GM23248 (cell line): Measurements from ENCODE around the gene TBC1D14. TPM values are rescaled to one million over a fixed set of nuclear protein-coding genes. Genes with fewer than 3 reads are reported as not detected.

Experiments used
- DNase-seq: peaks from one replicate; pipeline ENCODE4 v3.0.0-alpha.2; 2015
- H2AFZ ChIP-seq: fragments of 200-600 bp; sonication (generic); 2 replicates; pipeline ENCODE4 v1.6.1; 2016; ENCODE audit warnings: antibody characterized with exemption
- H3F3A ChIP-seq: fragments of 200-600 bp; sonication (generic); 2 replicates; pipeline ENCODE4 v1.6.1; 2016; ENCODE audit warnings: mild to moderate bottlenecking, antibody characterized with exemption, mixed run types; ENCODE audit not compliant: insufficient read depth
- H3K27ac ChIP-seq: fragments of 200-600 bp; sonication (generic); 2 replicates; pipeline ENCODE4 v1.5.1; 2016; ENCODE audit warnings: mild to moderate bottlenecking
- H3K27me3 ChIP-seq: fragments of 200-600 bp; sonication (generic); replicated peaks from 2 replicates; pipeline ENCODE4 v1.6.1; 2016; ENCODE audit warnings: mild to moderate bottlenecking; ENCODE audit not compliant: insufficient read depth
- H3K36me3 ChIP-seq: fragments of 200-600 bp; sonication (generic); 2 replicates; pipeline ENCODE4 v1.6.1; 2016; ENCODE audit warnings: low read depth, mild to moderate bottlenecking
- H3K4me1 ChIP-seq: fragments of 200-600 bp; sonication (generic); 2 replicates; pipeline ENCODE4 v1.6.1; 2016; ENCODE audit warnings: mild to moderate bottlenecking; ENCODE audit not compliant: insufficient read depth
- H3K4me2 ChIP-seq: fragments of 200-600 bp; sonication (generic); one replicate; pipeline ENCODE4 v1.6.1; 2016; ENCODE audit warnings: mild to moderate bottlenecking; ENCODE audit not compliant: unreplicated experiment
- H3K4me3 ChIP-seq: fragments of 200-600 bp; sonication (generic); 2 replicates; pipeline ENCODE4 v1.5.1; 2016; ENCODE audit warnings: mild to moderate bottlenecking
- H3K79me2 ChIP-seq: fragments of 200-600 bp; sonication (generic); 2 replicates; pipeline ENCODE4 v1.6.1; 2016; ENCODE audit warnings: mild to moderate bottlenecking; ENCODE audit not compliant: insufficient read depth
- H3K9ac ChIP-seq: fragments of 200-600 bp; sonication (generic); 2 replicates; pipeline ENCODE4 v1.6.1; 2016; ENCODE audit warnings: mild to moderate bottlenecking
- H3K9me2 ChIP-seq: fragments of 200-600 bp; sonication (generic); 2 replicates; pipeline ENCODE4 v1.6.1; 2016; ENCODE audit warnings: mixed run types, mild to moderate bottlenecking, moderate library complexity; ENCODE audit not compliant: insufficient read depth
- H3K9me3 ChIP-seq: fragments of 200-600 bp; sonication (generic); one replicate; pipeline ENCODE4 v1.6.1; 2017; ENCODE audit warnings: low read depth
- H4K20me1 ChIP-seq: fragments of 200-600 bp; sonication (generic); 2 replicates; pipeline ENCODE4 v1.6.0; 2016; ENCODE audit not compliant: insufficient read depth
- EZH2 ChIP-seq: fragments of 200-600 bp; sonication (generic); IDR thresholded peaks from 2 replicates; pipeline ENCODE4 v1.6.1; 2018; ENCODE audit warnings: antibody characterized with exemption, mild to moderate bottlenecking; ENCODE audit not compliant: insufficient read depth, poor library complexity, severe bottlenecking
- EZH2phosphoT487 ChIP-seq: fragments of 200-600 bp; sonication (generic); IDR thresholded peaks from 2 replicates; pipeline ENCODE4 v1.6.1; 2018; ENCODE audit warnings: antibody characterized with exemption, moderate library complexity, mild to moderate bottlenecking, low read depth; ENCODE audit not compliant: insufficient read depth
- WGBS, 2 experiments: methylation state at CpG; one replicate each; pipeline ENCODE4 v1.1.6; 2015 to 2017; ENCODE audit warnings: low lambda C conversion rate in 2 of 2, low coverage in 1 of 2; ENCODE audit errors: missing lambda C conversion rate in 2 of 2; 5-methylcytosine and 5-hydroxymethylcytosine counted together
- in situ Hi-C: fragments of 300-500 bp; cut with MboI; formaldehyde crosslinking; loops from 2 replicates; pipeline ENCODE4 v1.15.0; 2020
- polyA plus RNA-seq: library from polyadenylated mRNA; unstranded; fragments of >200 nt; fragmentation: Nextera tagmentation; extraction: Ambion mirVana; gene quantifications from 2 replicates; pipeline ENCODE4 v1.2.1, GENCODE V29; 2016
- total RNA-seq: library from RNA; depleted of rRNA; stranded (reverse); fragments of >200 nt; shearing (Covaris generic); gene quantifications from 2 replicates; pipeline ENCODE4 v1.2.3, GENCODE V29; 2014

Gene TBC1D14
- total and polyA plus RNA-seq, 2 experiments from 2014 or later = 20.4 to 39.1 TPM

DNA sequence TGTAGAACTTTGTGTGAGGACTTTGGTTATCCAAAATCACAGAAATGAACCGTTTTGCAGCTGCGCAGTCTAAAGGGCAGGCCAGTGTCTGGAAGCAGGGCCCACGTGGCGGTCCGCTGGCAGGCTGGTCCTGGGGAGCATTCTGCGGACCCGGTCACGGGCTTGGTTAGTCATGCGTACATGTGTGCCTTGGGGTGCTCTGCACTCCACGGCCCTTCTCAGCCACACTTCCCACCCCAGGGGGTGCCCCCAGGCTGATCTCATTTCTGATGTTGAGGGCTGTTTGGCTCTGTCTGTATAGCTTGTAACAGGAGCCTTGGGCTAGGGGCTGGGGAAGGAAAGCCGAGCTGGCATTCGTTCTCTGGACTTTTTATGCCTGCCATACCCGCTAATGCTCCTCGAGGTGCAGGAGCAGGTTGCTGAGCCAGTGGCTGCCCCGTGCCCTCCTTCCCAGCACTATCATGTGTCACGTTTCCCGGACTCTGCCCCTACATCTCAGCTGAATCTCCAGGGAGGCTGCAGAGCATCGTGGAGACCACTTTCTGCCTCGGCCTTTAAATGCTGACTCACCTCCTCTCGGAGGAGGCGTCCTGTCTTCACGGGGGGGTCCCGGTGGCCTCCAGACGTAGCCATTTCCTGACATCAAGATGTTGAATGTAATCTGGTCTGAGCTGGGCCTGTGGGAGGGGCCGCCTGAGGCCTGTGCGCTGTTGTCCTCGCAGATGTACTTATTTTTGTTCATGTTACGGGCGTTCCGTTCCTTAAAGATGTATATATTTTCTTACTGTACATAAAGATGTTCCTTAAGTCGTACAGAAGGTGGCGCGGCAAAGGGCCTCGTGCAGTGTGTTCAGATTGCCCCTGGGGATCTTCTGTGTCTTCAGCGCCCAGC, 122.2 kb downstream of the TBC1D14 start:
- DNase-seq = no peak

DNA sequence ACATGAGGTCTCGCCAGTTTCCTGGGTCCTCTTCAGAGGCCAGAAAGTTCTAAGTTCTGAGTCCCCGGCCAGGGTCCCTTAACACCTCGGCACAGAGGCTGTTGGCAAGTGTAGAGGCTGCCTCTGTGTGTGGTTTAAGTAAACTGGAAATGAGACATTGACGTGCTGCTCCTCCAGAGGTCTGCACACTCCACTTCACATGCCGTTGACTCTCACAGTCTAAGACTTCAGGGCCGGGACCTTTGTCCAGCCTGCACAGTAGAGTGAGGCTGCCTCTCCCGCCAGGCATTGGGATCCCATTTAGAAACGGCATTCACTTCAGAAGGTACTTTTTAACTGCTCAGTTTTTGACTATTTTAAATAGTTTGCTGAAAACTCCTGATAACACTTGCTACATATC, 123.0 kb downstream of the TBC1D14 start:
- Histone ChIP-seq H3K27me3 (no peaks in the 10 kb centered on the region), H3K4me1 (peaks cover 26% of the 10 kb centered on the region), H3K9me3 (no peaks in the 10 kb centered on the region), H3F3A (peaks cover 3% of the 10 kb centered on the region; the same call in 1 of the 2 replicates), H3K36me3 (peaks cover 10% of the 10 kb centered on the region; the same call in 1 of the 2 replicates), H2AFZ (no peak overlapping the region), H3K27ac (no peak overlapping the region), H3K4me2 (no peak overlapping the region), H3K79me2 (no peaks in the 10 kb centered on the region), H3K9me2 (no peaks in the 10 kb centered on the region), H3K4me3 (no peak overlapping the region), H4K20me1 (no peaks in the 10 kb centered on the region), H3K9ac (no peak overlapping the region)
- in situ Hi-C loops = no loop called here
- no peak for TF ChIP-seq EZH2phosphoT487
- TF ChIP-seq EZH2 = no peak
- no peak for DNase-seq
- WGBS, 2 experiments = 88% methylated on average over 8 of the region's 8 CpGs

More for the DNA sequence above, 122.2 kb downstream of the TBC1D14 start:
- TF ChIP-seq EZH2phosphoT487 (no peak), EZH2 (no peak)
- H3K36me3 ChIP-seq = peaks cover 10% of the 10 kb centered on the region; the same call in 1 of the 2 replicates
- H3K4me2 ChIP-seq = no peak overlapping the region
- H3F3A ChIP-seq = peaks cover 3% of the 10 kb centered on the region; the same call in 1 of the 2 replicates
- no peak overlapping the region for H3K27ac ChIP-seq
- H3K9me2 ChIP-seq = no peaks in the 10 kb centered on the region
- H3K9ac ChIP-seq = no peak overlapping the region
- no peaks in the 10 kb centered on the region for H4K20me1 ChIP-seq
- in situ Hi-C loops = no loop called here
- H3K9me3 ChIP-seq = no peaks in the 10 kb centered on the region
- H3K4me1 ChIP-seq = peaks cover 25% of the 10 kb centered on the region
- no peaks in the 10 kb centered on the region for H3K79me2 ChIP-seq
- 93% methylated on average over 33 to 35 of the region's 35 CpGs for WGBS, 2 experiments
- H2AFZ ChIP-seq = no peak overlapping the region
- no peaks in the 10 kb centered on the region for H3K27me3 ChIP-seq
- H3K4me3 ChIP-seq = no peak overlapping the region

DNA sequence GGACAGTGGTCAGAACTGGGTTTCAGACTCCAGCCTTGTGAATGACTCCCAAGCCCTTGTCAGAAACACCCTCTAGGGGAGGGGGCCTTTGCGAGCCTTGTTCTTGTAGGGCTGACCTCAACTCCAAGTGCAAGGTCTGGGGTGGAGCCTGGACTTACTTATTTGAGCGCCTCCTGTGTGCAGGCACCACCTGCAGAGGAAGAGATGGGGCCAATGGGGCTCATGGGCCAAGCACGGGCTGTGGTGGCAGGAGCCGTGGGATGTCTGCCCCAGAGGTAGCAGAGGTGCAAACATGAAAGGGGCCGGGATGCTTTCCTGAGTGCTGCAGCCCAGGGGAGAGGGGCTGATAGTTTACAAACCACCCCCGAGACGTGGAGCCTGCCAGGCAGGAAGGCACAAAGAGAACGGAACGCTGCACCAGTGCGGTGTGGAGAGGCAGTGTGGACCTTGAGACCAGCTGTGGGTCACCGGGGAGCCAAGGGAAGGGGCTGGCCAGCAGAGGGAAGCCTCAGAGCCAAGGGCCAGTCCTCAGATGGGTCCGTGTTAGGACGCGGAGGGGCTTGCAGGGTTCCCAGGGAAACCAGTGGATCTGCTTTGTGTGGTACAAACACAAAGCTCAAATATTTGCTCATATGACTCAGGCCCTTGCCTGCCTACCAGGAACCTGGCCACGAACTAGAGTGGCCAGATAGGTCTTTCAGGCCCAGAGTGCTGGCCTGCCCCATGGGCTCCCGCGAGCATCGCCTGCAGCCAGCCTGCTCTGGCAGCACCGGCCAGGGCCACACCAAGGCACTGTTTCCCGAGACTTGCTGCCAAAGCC, 124.8 kb downstream of the TBC1D14 start:
- H3K27me3 ChIP-seq = no peaks in the 10 kb centered on the region
- H2AFZ ChIP-seq = peak overlapping the region; percentile 47; the same call in 1 of the 2 replicates
- no peak overlapping the region for H3K4me3 ChIP-seq
- in situ Hi-C loops = no loop called here
- peaks cover 10% of the 10 kb centered on the region; the same call in 1 of the 2 replicates for H3K36me3 ChIP-seq
- 58 to 62% methylated on average over 19 to 20 of the region's 20 CpGs for WGBS, 2 experiments
- H3K9ac ChIP-seq = peak overlapping the region; percentile 50
- peak; percentile 77 for DNase-seq
- peaks cover 26% of the 10 kb centered on the region for H3K4me1 ChIP-seq
- H3K9me2 ChIP-seq = no peaks in the 10 kb centered on the region
- H3K4me2 ChIP-seq = no peak overlapping the region
- peaks cover 3% of the 10 kb centered on the region; the same call in 1 of the 2 replicates for H3F3A ChIP-seq
- no peaks in the 10 kb centered on the region for H3K79me2 ChIP-seq
- peak overlapping the region; percentile 56; the same call in 1 of the 2 replicates for H3K27ac ChIP-seq
- TF ChIP-seq EZH2phosphoT487 = no peak
- no peak for TF ChIP-seq EZH2
- no peaks in the 10 kb centered on the region for H4K20me1 ChIP-seq
- no peaks in the 10 kb centered on the region for H3K9me3 ChIP-seq

- H3K9ac ChIP-seq = no peak overlapping the region
Measured at GRCh38 chr4:7037425-7037824, 127.8 kb downstream of the TBC1D14 start.

More at GRCh38 chr4:7037425-7037824, 127.8 kb downstream of the TBC1D14 start:
- Histone ChIP-seq H3K4me1 (peaks cover 33% of the 10 kb centered on the region), H3K4me2 (no peak overlapping the region), H3K9me3 (no peaks in the 10 kb centered on the region), H3K27ac (no peak overlapping the region), H4K20me1 (no peaks in the 10 kb centered on the region), H3K4me3 (no peak overlapping the region), H3K36me3 (0 out of 2 replicates have a peak, but pooled peaks cover 3% of the 10 kb centered on the region), H2AFZ (no peak overlapping the region), H3K79me2 (peaks cover 16% of the 10 kb centered on the region), H3K9me2 (no peaks in the 10 kb centered on the region), H3K27me3 (no peaks in the 10 kb centered on the region), H3F3A (peaks cover 16% of the 10 kb centered on the region; the same call in 1 of the 2 replicates)
- no peak for TF ChIP-seq EZH2
- TF ChIP-seq EZH2phosphoT487 = no peak
- in situ Hi-C loops = no loop called here
- WGBS, 2 experiments = 59 to 66% methylated on average over 6 of the region's 6 CpGs
- DNase-seq = no peak
